ENCODE data around the gene OR2B6. TPM values are rescaled to one million over a fixed set of nuclear protein-coding genes. Genes with fewer than 3 reads are reported as not detected.

The OR2B6 gene
- total RNA-seq, 1 experiment from 2014 or later: not detected

- DNase-seq: no peak
- H3K23me2 ChIP-seq (ENCODE audit: insufficient read length, low read depth, low read length, poor library complexity, severe bottlenecking): no peaks in the 10 kb centered on the region
- H2BK12ac ChIP-seq (ENCODE audit: insufficient read length, low read depth, low read length): no peak overlapping the region
- H3K18ac ChIP-seq (ENCODE audit: insufficient read length, low read depth, low read length): no peak overlapping the region
- no peak overlapping the region for H3K4me2 ChIP-seq (ENCODE audit: insufficient read depth, insufficient read length, low read length)
- H2BK120ac ChIP-seq (ENCODE audit: low read depth, low read length, poor library complexity, severe bottlenecking): no peak overlapping the region
- Mint-ChIP-seq H3K27ac (no peak overlapping the region), H3K9me3 (no peaks in the 10 kb centered on the region; a peak in 1 of 5 replicates), H3K4me1 (no peaks in the 10 kb centered on the region), H3K36me3 (ENCODE audit: insufficient read depth in 1 of 3, low read depth in 3 of 3) (no peaks in the 10 kb centered on the region), H3K4me3 (no peak overlapping the region), H3K27me3 (ENCODE audit: low read depth) (peaks cover under 1% of the 10 kb centered on the region; the same call in 1 of the 2 replicates)
- no peaks in the 10 kb centered on the region for H3K4me1 ChIP-seq (ENCODE audit: insufficient read depth, low read length)
- H2BK20ac ChIP-seq (ENCODE audit: low read depth, low read length, poor library complexity, severe bottlenecking): no peak overlapping the region
- no peak overlapping the region for H4K5ac ChIP-seq (ENCODE audit: insufficient read length, low read depth, low read length)
- WGBS (ENCODE audit: extremely low coverage, insufficient read length, low lambda C conversion rate): no CpG with 5 or more reads among the region's 1 CpG
- no peak overlapping the region for H3T11ph ChIP-seq (ENCODE audit: low read length)
- no peak overlapping the region for H3K56ac ChIP-seq (ENCODE audit: insufficient read length, low read depth, low read length)
- no peak overlapping the region for H3K27ac ChIP-seq (ENCODE audit: insufficient read length, low read depth, low read length)
- no peak overlapping the region for H3K9ac ChIP-seq (ENCODE audit: extremely low read depth, insufficient read length, low read length)
- no peak overlapping the region for H2AK5ac ChIP-seq (ENCODE audit: insufficient read length, low read length)
- no peak overlapping the region for H2BK5ac ChIP-seq (ENCODE audit: insufficient read length, low read length)
- no peak overlapping the region for H4K91ac ChIP-seq (ENCODE audit: insufficient read length, low read depth, low read length)
- H2BK15ac ChIP-seq (ENCODE audit: low read depth, low read length): no peak overlapping the region
- H4K20me1 ChIP-seq (ENCODE audit: control insufficient read depth, insufficient read depth, insufficient read length): no peaks in the 10 kb centered on the region
- no peaks in the 10 kb centered on the region for H3K27me3 ChIP-seq (ENCODE audit: insufficient read depth, low read length)
- no peak overlapping the region for H4K8ac ChIP-seq (replicated peaks; ENCODE audit: insufficient read length, low read depth, low read length)
- no peaks in the 10 kb centered on the region for H3K79me2 ChIP-seq (ENCODE audit: insufficient read depth, low read length)
- no peak overlapping the region for H3K23ac ChIP-seq (ENCODE audit: insufficient read length, low read depth, low read length)
- H3K79me1 ChIP-seq (ENCODE audit: insufficient read depth, low read depth, low read length, poor library complexity, severe bottlenecking): no peaks in the 10 kb centered on the region
- H3K14ac ChIP-seq (ENCODE audit: insufficient read depth, low read length): no peak overlapping the region
- TF ChIP-seq CTCF (conservative IDR thresholded peaks at IDR 0.05): no peak
- no peaks in the 10 kb centered on the region for H3K9me3 ChIP-seq (ENCODE audit: control insufficient read depth, low read depth, low read length)
- no peak overlapping the region for H3K4ac ChIP-seq (ENCODE audit: low read depth, low read length)
- H2AFZ ChIP-seq (ENCODE audit: low read length): no peak overlapping the region
Measured at GRCh38 chr6:27908017-27908416, 49.0 kb upstream of the OR2B6 start.

Data from H9 (cell line).